ENCODE results near the gene TRMT2A.

Gene TRMT2A

GRCh38 chr22:20149257-20150250 is 32.5 kb upstream of the TRMT2A start:
- no peak for DNase-seq

- DNase-seq, result no peak
These were observed 31.4 kb upstream of the TRMT2A start for GRCh38 chr22:20148414-20148813.

DNA sequence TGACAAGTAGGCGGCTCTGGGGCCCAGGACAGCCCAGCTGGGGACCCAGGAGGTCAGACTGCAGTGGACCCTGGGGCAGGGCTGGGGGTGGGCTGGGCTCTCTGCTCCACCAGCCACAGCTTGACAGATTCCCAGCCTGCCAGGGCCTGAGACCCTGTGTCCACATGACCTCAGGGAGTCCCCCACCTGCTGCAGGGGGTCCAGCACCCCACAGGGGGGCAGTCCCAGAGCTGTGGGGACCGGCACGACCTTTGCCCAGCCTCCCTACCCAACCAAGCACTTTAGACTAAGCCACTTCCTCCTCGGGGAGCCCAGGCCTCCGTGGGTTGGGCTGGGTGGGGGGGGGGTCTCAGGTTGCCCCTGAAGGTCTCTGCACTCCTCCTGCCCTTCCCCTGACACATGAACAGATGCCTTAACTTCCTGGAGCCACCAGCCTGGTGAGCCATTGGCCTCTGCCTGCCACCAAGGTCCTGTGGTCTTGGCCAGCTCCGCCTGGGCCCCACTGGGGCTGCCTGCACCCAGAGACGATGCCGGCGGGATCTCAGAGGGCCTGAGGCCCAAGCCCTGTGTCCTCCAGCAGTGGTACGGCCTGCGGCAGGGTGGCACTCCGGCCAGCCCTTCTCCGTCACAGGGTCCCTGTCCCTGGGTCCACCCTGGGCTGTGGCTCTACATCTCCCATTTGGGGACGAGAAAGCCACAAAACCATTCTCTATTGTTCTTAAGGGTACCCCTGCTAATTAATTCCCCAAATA is 30.4 kb upstream of the TRMT2A start:
- no peak for DNase-seq

GRCh38 chr22:20146777-20147176 is 29.8 kb upstream of the TRMT2A start:
- DNase-seq, result no peak

DNA sequence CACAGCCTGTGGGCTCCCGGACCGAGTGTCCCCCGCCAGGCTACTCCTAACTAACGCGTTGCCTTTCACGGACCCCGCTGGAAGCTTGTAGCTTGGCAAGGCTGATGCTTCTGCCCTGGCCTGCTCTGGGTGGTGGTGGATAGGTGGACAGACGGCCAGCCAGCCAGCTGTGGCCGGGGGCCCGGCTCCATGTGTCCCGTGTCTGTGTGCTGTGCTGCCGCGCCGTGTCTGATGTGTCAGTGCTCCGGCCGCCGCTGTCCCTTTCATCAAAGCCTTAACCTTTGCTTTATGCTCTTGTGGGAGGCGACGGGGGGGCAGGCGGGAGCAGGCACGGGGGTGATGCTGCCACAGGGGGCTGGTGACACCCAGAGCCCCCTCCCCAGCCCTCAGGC is 28.8 kb upstream of the TRMT2A start:
- DNase-seq, result no peak

DNA sequence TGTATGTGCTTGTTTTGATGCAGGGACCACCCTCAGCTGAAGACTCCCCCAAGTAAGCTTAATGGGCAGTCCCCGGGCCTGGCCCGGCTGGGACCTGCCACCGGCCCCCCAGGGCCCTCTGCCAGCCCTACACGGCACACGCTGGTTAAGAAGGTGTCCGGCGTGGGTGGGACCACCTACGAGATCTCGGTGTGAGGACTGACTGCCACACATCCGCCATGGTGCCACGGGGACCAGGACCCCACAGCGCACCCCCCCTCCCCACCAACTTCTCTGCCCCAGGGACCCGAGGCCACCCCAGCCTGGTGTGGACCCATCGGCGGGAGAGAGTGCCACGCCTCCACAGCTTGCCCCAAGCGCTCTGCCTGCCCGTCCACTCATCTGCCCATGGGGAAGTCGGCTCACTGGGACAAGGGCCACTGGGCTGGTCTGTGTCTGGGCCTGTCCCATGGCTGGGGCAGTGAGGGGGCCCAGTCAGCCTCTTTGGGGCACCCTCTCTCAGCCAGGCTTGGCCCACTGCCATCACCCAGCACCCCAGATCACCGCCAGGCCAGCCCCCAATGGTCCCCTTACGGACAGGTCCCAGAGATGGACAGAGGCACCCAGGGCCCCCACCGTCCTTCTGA is 28.3 kb upstream of the TRMT2A start:
- no peak for DNase-seq

DNA sequence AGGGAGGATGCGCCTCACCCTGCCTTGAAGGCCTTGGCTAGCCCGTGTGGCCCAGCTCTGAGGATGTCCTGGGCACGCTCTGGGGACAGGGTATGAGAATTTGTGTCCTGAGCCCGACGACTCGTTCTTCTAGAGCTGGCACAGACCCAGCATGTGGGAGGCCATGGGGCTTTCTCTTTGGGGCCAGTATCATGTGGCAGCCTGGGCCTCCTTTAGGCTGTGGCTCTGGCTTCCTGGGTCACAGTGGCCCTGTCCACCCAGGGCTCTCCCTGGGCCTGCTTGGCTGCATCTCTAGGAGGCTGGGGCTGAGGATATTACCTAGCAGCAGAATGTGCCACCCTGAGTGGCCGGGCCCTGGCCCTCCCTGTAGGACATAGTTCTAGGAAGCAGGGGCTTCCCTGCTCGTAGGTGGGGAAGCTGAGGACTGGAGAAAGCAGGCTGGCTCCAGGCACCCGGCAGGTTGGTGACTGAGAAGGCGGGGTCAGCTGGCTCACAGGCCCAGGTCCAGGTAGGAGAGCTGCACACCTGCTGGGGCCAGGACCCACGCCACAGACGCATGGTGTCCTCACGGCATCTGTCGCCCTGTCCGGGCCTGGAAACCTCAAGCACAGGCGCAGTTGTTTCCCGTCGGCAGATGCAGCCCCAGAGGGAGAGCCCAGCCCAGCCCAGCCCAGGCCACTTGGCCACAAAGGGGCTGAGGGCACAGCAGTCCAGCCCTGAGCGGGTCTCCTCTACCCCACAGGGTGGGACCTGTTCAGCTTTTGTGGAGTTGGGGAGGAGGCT is 27.0 kb upstream of the TRMT2A start:
- DNase-seq, result no peak

DNA sequence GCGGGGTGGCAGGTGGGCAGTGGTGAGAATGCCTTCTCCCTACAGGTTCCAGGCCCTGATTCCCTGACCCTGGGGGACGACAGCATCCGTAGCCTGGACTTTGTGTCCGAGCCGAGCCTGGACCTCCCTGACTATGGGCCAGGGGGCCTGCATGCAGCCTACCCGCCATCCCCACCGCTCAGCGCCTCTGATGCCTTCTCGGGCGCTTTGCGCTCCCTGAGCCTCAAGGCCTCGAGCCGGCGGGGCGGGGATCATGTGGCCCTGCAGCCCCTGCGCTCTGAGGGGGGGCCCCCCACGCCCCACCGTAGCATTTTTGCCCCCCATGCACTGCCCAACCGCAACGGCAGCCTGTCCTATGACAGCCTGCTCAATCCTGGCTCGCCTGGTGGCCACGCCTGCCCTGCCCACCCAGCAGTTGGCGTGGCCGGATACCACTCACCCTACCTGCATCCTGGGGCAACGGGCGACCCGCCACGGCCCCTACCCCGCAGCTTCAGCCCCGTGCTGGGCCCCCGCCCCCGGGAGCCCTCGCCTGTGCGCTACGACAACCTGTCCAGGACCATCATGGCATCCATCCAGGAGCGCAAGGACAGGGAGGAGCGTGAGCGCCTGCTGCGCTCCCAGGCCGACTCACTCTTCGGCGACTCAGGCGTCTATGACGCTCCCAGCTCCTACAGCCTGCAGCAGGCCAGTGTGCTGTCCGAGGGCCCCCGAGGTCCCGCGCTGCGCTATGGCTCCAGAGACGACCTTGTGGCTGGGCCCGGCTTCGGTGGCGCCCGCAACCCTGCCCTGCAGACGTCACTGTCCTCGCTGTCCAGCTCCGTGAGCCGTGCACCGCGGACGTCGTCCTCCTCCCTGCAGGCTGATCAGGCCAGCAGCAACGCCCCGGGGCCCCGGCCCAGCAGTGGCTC is 25.9 kb upstream of the TRMT2A start:
- no peak for DNase-seq

DNA sequence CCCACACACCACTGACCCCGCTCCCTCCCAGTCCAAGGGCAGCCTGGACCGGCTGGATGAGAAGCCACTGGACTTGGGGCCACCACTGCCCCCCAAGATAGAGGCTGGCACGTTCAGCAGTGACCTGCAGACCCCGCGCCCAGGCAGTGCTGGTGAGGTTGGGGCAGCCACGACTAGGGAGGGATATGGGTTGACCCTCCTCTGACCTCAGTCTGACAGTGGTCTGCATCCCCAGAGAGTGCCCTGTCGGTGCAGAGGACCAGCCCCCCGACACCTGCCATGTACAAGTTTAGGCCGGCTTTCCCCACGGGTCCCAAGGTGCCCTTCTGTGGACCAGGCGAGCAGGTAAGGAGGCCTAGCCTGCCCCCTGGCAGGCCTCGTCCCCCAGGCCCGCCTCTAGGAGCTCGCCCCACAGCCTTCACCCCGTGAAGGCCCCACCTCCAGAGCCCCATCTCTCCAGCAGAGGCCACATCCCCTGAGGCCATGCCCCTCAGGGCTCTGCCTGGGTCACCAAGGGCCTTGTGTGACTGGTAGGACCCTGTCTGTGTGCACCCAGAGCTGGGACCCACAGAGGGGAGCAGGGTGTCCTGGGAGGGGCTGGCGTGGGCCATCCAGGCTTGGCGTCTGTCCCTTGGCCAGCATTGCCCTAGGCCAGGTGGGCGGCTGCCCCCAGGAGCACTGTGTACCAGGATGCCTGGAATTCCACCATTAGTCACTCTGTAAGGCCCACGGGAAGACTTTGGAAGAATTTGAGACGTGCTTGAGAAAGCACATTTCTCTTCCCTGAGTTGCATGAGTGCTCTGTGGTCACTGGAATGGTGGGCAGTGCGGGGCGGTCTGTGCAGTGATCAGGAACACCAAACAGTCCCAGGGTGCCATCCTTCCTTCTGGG is 24.4 kb upstream of the TRMT2A start:
- peak; percentile 55 for DNase-seq

DNA sequence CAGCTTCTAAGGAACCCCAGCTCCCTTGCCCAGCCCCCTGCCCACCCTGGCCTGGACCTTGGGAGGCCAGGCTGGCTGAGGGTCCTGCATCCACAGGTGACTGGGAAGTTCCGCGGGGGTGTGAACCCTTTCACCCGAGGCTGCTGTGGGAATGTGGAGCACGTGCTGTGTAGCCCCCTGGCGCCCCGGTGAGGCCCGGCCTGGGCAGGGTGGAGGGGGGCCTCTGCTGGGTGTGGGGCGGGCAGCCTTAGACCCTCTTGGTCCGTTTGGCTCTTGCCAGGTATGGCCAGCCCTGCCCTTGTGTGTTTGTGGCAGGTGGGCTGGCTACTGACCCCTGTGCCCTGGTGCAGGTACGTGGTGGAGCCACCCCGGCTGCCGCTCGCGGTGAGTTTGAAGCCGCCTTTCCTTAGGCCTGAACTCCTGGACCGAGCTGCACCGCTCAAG is 23.5 kb upstream of the TRMT2A start:
- no peak for DNase-seq

- DNase-seq, result no peak
These were observed 23.1 kb upstream of the TRMT2A start for GRCh38 chr22:20140107-20140445.

DNA sequence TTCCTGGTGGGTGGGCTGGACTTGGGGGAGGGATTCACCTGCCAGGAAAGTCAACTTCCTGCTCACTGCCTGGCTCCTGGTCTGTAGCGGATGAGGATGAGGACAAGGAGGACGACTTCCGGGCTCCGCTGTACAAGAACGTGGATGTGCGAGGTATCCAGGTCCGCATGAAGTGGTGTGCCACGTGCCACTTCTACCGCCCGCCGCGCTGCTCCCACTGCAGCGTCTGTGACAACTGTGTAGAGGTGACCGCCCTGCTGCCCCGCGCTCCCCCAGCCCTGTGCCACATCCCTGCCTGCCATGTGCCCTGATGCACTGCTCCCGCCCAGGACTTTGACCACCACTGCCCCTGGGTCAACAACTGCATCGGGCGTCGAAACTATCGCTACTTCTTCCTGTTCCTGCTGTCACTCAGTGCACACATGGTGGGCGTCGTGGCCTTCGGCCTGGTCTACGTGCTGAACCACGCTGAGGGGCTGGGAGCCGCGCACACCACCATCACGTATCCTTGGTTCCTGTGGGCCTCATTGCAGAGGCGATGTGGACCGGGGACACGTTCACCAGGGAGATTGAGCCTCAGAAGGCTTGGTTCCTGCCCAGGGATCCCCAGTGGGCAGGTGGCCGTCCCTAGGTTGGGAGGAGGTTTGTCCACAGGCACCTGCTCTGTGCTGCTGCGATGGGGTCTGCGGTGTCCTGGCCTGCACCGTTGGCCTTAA is 22.5 kb upstream of the TRMT2A start:
- no peak for DNase-seq

- DNase-seq, result no peak
These were observed 21.8 kb upstream of the TRMT2A start for GRCh38 chr22:20138868-20139267.

DNA sequence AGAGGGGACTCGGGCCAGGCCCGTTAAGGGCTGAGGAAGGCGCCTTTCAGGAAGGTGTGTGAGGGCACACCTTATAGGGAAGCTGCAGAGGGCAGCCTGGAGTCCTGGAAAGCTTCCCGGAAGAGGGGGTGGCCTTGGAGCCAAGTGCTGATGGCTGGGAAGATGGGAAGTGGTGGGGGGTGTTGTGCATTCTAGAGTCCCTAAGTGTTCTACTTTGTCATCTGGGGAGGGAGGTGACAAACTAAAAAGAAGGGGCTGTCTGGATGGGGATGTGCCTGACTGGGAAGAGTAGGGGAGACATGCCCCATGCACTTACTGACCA is 21.4 kb upstream of the TRMT2A start:
- DNase-seq, result no peak

GRCh38 chr22:20137671-20138416 is 20.8 kb upstream of the TRMT2A start:
- DNase-seq, result no peak

DNA sequence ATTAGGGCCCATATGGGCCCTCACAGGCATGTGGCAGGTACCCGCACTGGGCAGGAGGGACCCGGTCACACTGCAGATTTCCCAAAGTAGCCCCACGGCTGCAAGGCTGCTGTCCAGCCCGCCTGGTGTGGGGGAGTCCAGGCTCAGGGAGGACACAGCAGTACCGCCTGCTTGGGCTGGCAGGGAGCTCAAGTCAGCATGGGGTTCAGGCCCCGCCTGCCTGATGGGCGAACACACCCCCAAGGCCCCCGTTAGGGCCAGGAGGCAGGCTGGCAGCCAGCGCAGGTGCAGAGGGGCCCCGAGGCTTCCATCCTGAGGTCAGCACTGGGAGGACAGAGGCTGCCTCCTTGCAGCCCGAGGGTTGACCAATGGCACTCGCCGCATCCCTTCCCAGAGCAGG is 20.1 kb upstream of the TRMT2A start:
- no peak for DNase-seq

DNA sequence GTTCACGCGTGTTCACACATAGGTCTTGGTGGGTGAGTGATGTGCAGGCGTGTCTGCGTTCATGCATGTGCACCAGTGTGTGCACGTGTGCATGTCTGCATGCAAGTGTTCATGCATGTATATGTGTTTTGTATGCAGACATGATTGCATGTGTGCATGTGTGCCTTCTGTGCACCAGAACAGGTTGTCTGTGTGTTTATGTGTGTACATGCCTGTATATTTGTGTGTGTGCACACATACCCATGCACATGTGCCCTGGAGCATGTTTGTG is 19.5 kb upstream of the TRMT2A start:
- no peak for DNase-seq

GRCh38 chr22:20135806-20136602 is 19.0 kb upstream of the TRMT2A start:
- no peak for DNase-seq

- DNase-seq, result no peak
These were observed 18.2 kb upstream of the TRMT2A start for GRCh38 chr22:20135265-20135664.

All from 8988T (cell line).